HepG2 (cell line): Measurements from ENCODE around the gene SCUBE2. TPM values are rescaled to one million over a fixed set of nuclear protein-coding genes. Genes with fewer than 3 reads are reported as not detected.

ENCODE experiments used
- BHLHE40 ChIP-seq: IDR thresholded peaks from 2 replicates; pipeline ENCODE4 v1.6.1; 2011; ENCODE audit warnings: low read length, improper control_type of control experiment
- ESRRA ChIP-seq: sonication (generic); formaldehyde crosslinking; IDR thresholded peaks from 2 replicates; pipeline ENCODE4 v1.5.1; 2020; ENCODE audit warnings: mild to moderate bottlenecking, low read depth, missing genetic modification reagents
- FOXA3 ChIP-seq: IDR thresholded peaks from 2 replicates; pipeline ENCODE4 v1.6.1; 2016; ENCODE audit warnings: missing genetic modification reagents, missing compliant biosample characterization
- HOMEZ ChIP-seq: IDR thresholded peaks from 2 replicates; pipeline ENCODE4 v1.6.1; 2016; ENCODE audit warnings: low read depth
- HOXA7 ChIP-seq: sonication (generic); formaldehyde crosslinking; IDR thresholded peaks from 2 replicates; pipeline ENCODE4 v1.8.1; 2022; ENCODE audit warnings: mild to moderate bottlenecking, missing genetic modification reagents, moderate library complexity
- NR2F2 ChIP-seq: IDR thresholded peaks from 2 replicates; pipeline ENCODE4 v1.6.1; 2012; ENCODE audit warnings: low read depth, inconsistent platforms, borderline replicate concordance
- RAD51 ChIP-seq: fragments of 450-650 bp; IDR thresholded peaks from 2 replicates; pipeline ENCODE4 v1.6.1; 2016; ENCODE audit warnings: borderline replicate concordance
- RBM22 ChIP-seq: fragments of 200-400 bp; formaldehyde crosslinking; optimal IDR thresholded peaks from 2 replicates; pipeline ENCODE3; 2017; ENCODE audit warnings: mild to moderate bottlenecking, low read length, moderate library complexity
- SAP130 ChIP-seq: IDR thresholded peaks from 2 replicates; pipeline ENCODE4 v1.6.1; 2016; ENCODE audit warnings: low read depth
- SMAD1 ChIP-seq: sonication (generic); formaldehyde crosslinking; IDR thresholded peaks from 2 replicates; pipeline ENCODE4 v1.4.0; 2020; ENCODE audit warnings: missing genetic modification reagents, low read depth, mild to moderate bottlenecking, borderline replicate concordance
- SMAD3 ChIP-seq: sonication (generic); formaldehyde crosslinking; IDR thresholded peaks from 2 replicates; pipeline ENCODE4 v1.4.0; 2020; ENCODE audit warnings: missing genetic modification reagents
- SOX13 ChIP-seq, 3 experiments: fragments of 450-650 bp in 1 of 3; sonication (generic) in 1 of 3; formaldehyde crosslinking in 1 of 3; IDR thresholded peaks in 2 of 3; conservative IDR thresholded peaks in 1 of 3; 2 replicates each; pipeline versions ENCODE4 v1.5.0 to v1.6.1; 2016 to 2020; ENCODE audit warnings: antibody characterized with exemption in 1 of 3, mild to moderate bottlenecking in 1 of 3, missing compliant biosample characterization in 1 of 3, missing genetic modification reagents in 1 of 3, moderate library complexity in 1 of 3
- ZBTB7A ChIP-seq: sonication (generic); formaldehyde crosslinking; IDR thresholded peaks from 2 replicates; pipeline ENCODE4 v1.8.0; 2022; ENCODE audit warnings: mild to moderate bottlenecking, missing genetic modification reagents
- ZKSCAN5 ChIP-seq: sonication (generic); formaldehyde crosslinking; IDR thresholded peaks from 2 replicates; pipeline ENCODE4 v1.5.1; 2020; ENCODE audit warnings: mild to moderate bottlenecking, missing genetic modification reagents
- ZMYM4 ChIP-seq: sonication (generic); formaldehyde crosslinking; IDR thresholded peaks from 2 replicates; pipeline ENCODE4 v1.8.1; 2023; ENCODE audit warnings: mild to moderate bottlenecking, missing genetic modification reagents
- ZNF530 ChIP-seq: sonication (generic); formaldehyde crosslinking; IDR thresholded peaks from 2 replicates; pipeline ENCODE4 v1.5.0; 2020; ENCODE audit warnings: low read depth, mild to moderate bottlenecking, missing genetic modification reagents
- ZNF547 ChIP-seq: sonication (generic); formaldehyde crosslinking; IDR thresholded peaks from 2 replicates; pipeline ENCODE4 v1.5.1; 2020; ENCODE audit warnings: mild to moderate bottlenecking, missing genetic modification reagents
- ZNF782 ChIP-seq: sonication (generic); formaldehyde crosslinking; IDR thresholded peaks from 2 replicates; pipeline ENCODE4 v1.4.0; 2020; ENCODE audit warnings: missing genetic modification reagents, mild to moderate bottlenecking, borderline replicate concordance
- ZNF816 ChIP-seq: sonication (generic); formaldehyde crosslinking; IDR thresholded peaks from 2 replicates; pipeline ENCODE4 v1.8.0; 2022; ENCODE audit warnings: missing genetic modification reagents, mild to moderate bottlenecking, borderline replicate concordance
- polyA plus RNA-seq, 8 experiments: library from polyadenylated mRNA; depleted of rRNA in 3 of 8; stranded (reverse) in 7 of 8; unstranded in 1 of 8; fragments of >200 nt; fragmentation: Illumina TruSeq in 4 of 8; extraction: Trizol in 4 of 8; gene quantifications; 2 replicates each; pipeline versions ENCODE4 v1.2.1 to v1.2.3, GENCODE V29; 2011 to 2016; ENCODE audit warnings: low read depth in 4 of 8, missing spikeins in 1 of 8, mixed read lengths in 1 of 8; ENCODE audit not compliant: insufficient read depth in 1 of 8
- total RNA-seq, 5 experiments: library from RNA; depleted of rRNA; stranded (reverse); fragments of >200 nt; fragmentation: Illumina TruSeq; extraction: Trizol; gene quantifications; 2 replicates each; pipeline ENCODE4 v1.2.3, GENCODE V29; 2016; ENCODE audit warnings: low read depth in 1 of 5
- TF ChIP-seq, protein P1 (sequence below): sonication (generic); formaldehyde crosslinking; conservative IDR thresholded peaks from 2 replicates; pipeline ENCODE4 v1.4.0; 2020; ENCODE audit warnings: mild to moderate bottlenecking, missing genetic modification reagents, moderate library complexity
- TF ChIP-seq, protein P2 (sequence below): sonication (generic); formaldehyde crosslinking; IDR thresholded peaks from 2 replicates; pipeline ENCODE4 v1.5.1; 2020; ENCODE audit warnings: mild to moderate bottlenecking, missing genetic modification reagents, borderline replicate concordance

Gene SCUBE2
- total and polyA plus RNA-seq, 2 of the 13 experiments (the other 11 are each of a cell fraction or from before 2014, with no cell fraction given): 0.09 TPM; not detected in 1

- TF ChIP-seq HOMEZ: peak; percentile 44; the same call in 1 of the 2 replicates
- TF ChIP-seq ZNF816 (CRISPR knock-in tag): no peak
- peak; percentile 63; the same call in 1 of the 2 replicates for TF ChIP-seq ZMYM4 (CRISPR knock-in tag)
- TF ChIP-seq RAD51: peak; percentile 74; the same call in 1 of the 2 replicates
- no peak for TF ChIP-seq RBM22
- no peak for TF ChIP-seq SMAD1 (CRISPR knock-in tag)
- no peak for TF ChIP-seq SOX13 (IDR thresholded peaks at IDR 0.05)
- 0 out of 4 replicates have a peak, but pooled peaks of 1 of the 2 experiments have one; percentile 10 for TF ChIP-seq SOX13 (CRISPR knock-in tag; conservative IDR thresholded peaks at IDR 0.05 in 1 of 2, IDR thresholded peaks at IDR 0.05 in 1 of 2)
- no peak for TF ChIP-seq ZNF782 (CRISPR knock-in tag)
- TF ChIP-seq NR2F2: 0 out of 2 replicates have a peak, but pooled peaks have one; percentile 19
- peak; percentile 88 for TF ChIP-seq ESRRA (CRISPR knock-in tag)
- TF ChIP-seq ZKSCAN5: no peak
- no peak for TF ChIP-seq ZNF547 (CRISPR knock-in tag)
- 0 out of 2 replicates have a peak, but pooled peaks have one; percentile 19 for TF ChIP-seq FOXA3 (CRISPR knock-in tag)
- no peak for TF ChIP-seq ZNF530 (CRISPR knock-in tag)
- TF ChIP-seq SAP130 (CRISPR knock-in tag): 0 out of 2 replicates have a peak, but pooled peaks have one; percentile 12
- TF ChIP-seq HOXA7: no peak
- 0 out of 2 replicates have a peak, but pooled peaks have one; percentile 16 for TF ChIP-seq BHLHE40
- TF ChIP-seq SMAD3 (CRISPR knock-in tag): no peak
- TF ChIP-seq, protein P1, sequence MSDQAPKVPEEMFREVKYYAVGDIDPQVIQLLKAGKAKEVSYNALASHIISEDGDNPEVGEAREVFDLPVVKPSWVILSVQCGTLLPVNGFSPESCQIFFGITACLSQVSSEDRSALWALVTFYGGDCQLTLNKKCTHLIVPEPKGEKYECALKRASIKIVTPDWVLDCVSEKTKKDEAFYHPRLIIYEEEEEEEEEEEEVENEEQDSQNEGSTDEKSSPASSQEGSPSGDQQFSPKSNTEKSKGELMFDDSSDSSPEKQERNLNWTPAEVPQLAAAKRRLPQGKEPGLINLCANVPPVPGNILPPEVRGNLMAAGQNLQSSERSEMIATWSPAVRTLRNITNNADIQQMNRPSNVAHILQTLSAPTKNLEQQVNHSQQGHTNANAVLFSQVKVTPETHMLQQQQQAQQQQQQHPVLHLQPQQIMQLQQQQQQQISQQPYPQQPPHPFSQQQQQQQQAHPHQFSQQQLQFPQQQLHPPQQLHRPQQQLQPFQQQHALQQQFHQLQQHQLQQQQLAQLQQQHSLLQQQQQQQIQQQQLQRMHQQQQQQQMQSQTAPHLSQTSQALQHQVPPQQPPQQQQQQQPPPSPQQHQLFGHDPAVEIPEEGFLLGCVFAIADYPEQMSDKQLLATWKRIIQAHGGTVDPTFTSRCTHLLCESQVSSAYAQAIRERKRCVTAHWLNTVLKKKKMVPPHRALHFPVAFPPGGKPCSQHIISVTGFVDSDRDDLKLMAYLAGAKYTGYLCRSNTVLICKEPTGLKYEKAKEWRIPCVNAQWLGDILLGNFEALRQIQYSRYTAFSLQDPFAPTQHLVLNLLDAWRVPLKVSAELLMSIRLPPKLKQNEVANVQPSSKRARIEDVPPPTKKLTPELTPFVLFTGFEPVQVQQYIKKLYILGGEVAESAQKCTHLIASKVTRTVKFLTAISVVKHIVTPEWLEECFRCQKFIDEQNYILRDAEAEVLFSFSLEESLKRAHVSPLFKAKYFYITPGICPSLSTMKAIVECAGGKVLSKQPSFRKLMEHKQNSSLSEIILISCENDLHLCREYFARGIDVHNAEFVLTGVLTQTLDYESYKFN (CRISPR knock-in tag): 0 out of 2 replicates have a peak, but pooled peaks have one; percentile 24
- no peak for TF ChIP-seq ZBTB7A
- TF ChIP-seq, protein P2, sequence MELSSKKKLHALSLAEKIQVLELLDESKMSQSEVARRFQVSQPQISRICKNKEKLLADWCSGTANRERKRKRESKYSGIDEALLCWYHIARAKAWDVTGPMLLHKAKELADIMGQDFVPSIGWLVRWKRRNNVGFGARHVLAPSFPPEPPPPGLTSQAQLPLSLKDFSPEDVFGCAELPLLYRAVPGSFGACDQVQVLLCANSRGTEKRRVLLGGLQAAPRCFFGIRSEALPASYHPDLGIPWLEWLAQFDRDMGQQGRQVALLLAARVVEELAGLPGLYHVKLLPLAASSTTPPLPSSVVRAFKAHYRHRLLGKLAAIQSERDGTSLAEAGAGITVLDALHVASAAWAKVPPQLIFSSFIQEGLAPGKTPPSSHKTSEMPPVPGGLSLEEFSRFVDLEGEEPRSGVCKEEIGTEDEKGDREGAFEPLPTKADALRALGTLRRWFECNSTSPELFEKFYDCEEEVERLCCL: no peak
Observed at GRCh38 chr11:8998017-8998416, 93.4 kb downstream of the SCUBE2 start (continued).
